Hepatocyte (in vitro differentiated cells): Measurements from ENCODE around the gene ROR1. TPM values are rescaled to one million over a fixed set of nuclear protein-coding genes. Genes with fewer than 3 reads are reported as not detected.
"Not testable (repeated sequence)": the region's sequence is repeated elsewhere in the genome, so short reads cannot be mapped to it uniquely, and the experiment has no call there.

Experiments used
- DNase-seq: peaks from one replicate; pipeline ENCODE4 v3.0.0-alpha.2; 2016; ENCODE audit warnings: low spot score
- H2AFZ ChIP-seq: fragments of 200-600 bp; sonication (generic); 2 replicates; pipeline ENCODE4 v1.6.0; 2016; ENCODE audit warnings: antibody characterized with exemption, mild to moderate bottlenecking
- H3K27ac ChIP-seq: fragments of 200-600 bp; sonication (generic); 2 replicates; pipeline ENCODE4 v1.5.1; 2016; ENCODE audit warnings: mild to moderate bottlenecking
- H3K27me3 ChIP-seq: fragments of 200-600 bp; sonication (generic); 2 replicates; pipeline ENCODE4 v1.6.1; 2016
- H3K36me3 ChIP-seq: fragments of 200-600 bp; sonication (generic); replicated peaks from 2 replicates; pipeline ENCODE4 v1.5.1; 2016; ENCODE audit warnings: low read depth; ENCODE audit not compliant: insufficient read depth
- H3K4me1 ChIP-seq: fragments of 200-600 bp; sonication (generic); 2 replicates; pipeline ENCODE4 v1.5.1; 2016; ENCODE audit warnings: mild to moderate bottlenecking, moderate library complexity; ENCODE audit not compliant: insufficient read depth
- H3K4me2 ChIP-seq: fragments of 200-600 bp; sonication (generic); 2 replicates; pipeline ENCODE4 v1.6.0; 2016
- H3K4me3 ChIP-seq: fragments of 200-600 bp; sonication (generic); 2 replicates; pipeline ENCODE4 v1.5.1; 2016; ENCODE audit warnings: mild to moderate bottlenecking
- H3K79me2 ChIP-seq: fragments of 200-600 bp; sonication (generic); 2 replicates; pipeline ENCODE4 v1.6.0; 2017; ENCODE audit warnings: mild to moderate bottlenecking
- H3K9me2 ChIP-seq: fragments of 200-600 bp; sonication (generic); replicated peaks from 2 replicates; pipeline ENCODE4 v1.6.0; 2017; ENCODE audit warnings: mild to moderate bottlenecking; ENCODE audit not compliant: insufficient read depth
- H3K9me3 ChIP-seq: fragments of 200-600 bp; sonication (generic); 2 replicates; pipeline ENCODE4 v1.5.1; 2016; ENCODE audit warnings: low read depth, mild to moderate bottlenecking
- H4K20me1 ChIP-seq: fragments of 200-600 bp; sonication (generic); 2 replicates; pipeline ENCODE4 v1.6.0; 2016; ENCODE audit warnings: mild to moderate bottlenecking; ENCODE audit not compliant: insufficient read depth, poor library complexity, severe bottlenecking
- EZH2 ChIP-seq: fragments of 200-600 bp; sonication (generic); IDR thresholded peaks from 2 replicates; pipeline ENCODE4 v1.6.1; 2016; ENCODE audit warnings: antibody characterized with exemption, mild to moderate bottlenecking, borderline replicate concordance
- EZH2phosphoT487 ChIP-seq: fragments of 200-600 bp; sonication (generic); IDR thresholded peaks from one replicate; pipeline ENCODE4 v1.6.1; 2018; ENCODE audit warnings: antibody characterized with exemption, mild to moderate bottlenecking, low read depth, moderate library complexity; ENCODE audit not compliant: unreplicated experiment, severe bottlenecking
- WGBS: methylation state at CpG from one replicate; pipeline ENCODE4 v1.1.6; 2016; ENCODE audit warnings: low lambda C conversion rate; ENCODE audit errors: missing lambda C conversion rate; 5-methylcytosine and 5-hydroxymethylcytosine counted together
- polyA plus RNA-seq: library from polyadenylated mRNA; unstranded; fragments of >200 nt; fragmentation: Nextera tagmentation; extraction: Ambion mirVana; gene quantifications from 2 replicates; pipeline ENCODE4 v1.2.1, GENCODE V29; 2016
- total RNA-seq: library from RNA; depleted of rRNA; stranded (reverse); fragments of >200 nt; gene quantifications from 2 replicates; pipeline ENCODE4 v1.2.3, GENCODE V29; 2014
- TF ChIP-seq, protein P1 (sequence below): fragments of 200-600 bp; sonication (generic); IDR thresholded peaks from 2 replicates; pipeline ENCODE4 v1.5.1; 2016; ENCODE audit warnings: antibody characterized with exemption, mild to moderate bottlenecking; ENCODE audit not compliant: poor library complexity

The ROR1 gene
- total and polyA plus RNA-seq, 2 experiments from 2014 or later = 16.4 to 27.7 TPM

- Histone ChIP-seq H4K20me1 (no peaks in the 10 kb centered on the region), H3K4me3 (no peak overlapping the region), H3K36me3 (no peaks in the 10 kb centered on the region), H3K9me3 (no peaks in the 10 kb centered on the region), H2AFZ (no peak overlapping the region), H3K79me2 (no peaks in the 10 kb centered on the region), H3K27me3 (no peaks in the 10 kb centered on the region), H3K9me2 (no peaks in the 10 kb centered on the region), H3K4me1 (peaks cover 7% of the 10 kb centered on the region), H3K4me2 (no peak overlapping the region), H3K27ac (no peak overlapping the region)
- 65% methylated on average over 1 of the region's 1 CpG for WGBS
- TF ChIP-seq, protein P1, sequence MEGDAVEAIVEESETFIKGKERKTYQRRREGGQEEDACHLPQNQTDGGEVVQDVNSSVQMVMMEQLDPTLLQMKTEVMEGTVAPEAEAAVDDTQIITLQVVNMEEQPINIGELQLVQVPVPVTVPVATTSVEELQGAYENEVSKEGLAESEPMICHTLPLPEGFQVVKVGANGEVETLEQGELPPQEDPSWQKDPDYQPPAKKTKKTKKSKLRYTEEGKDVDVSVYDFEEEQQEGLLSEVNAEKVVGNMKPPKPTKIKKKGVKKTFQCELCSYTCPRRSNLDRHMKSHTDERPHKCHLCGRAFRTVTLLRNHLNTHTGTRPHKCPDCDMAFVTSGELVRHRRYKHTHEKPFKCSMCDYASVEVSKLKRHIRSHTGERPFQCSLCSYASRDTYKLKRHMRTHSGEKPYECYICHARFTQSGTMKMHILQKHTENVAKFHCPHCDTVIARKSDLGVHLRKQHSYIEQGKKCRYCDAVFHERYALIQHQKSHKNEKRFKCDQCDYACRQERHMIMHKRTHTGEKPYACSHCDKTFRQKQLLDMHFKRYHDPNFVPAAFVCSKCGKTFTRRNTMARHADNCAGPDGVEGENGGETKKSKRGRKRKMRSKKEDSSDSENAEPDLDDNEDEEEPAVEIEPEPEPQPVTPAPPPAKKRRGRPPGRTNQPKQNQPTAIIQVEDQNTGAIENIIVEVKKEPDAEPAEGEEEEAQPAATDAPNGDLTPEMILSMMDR = no peak
- TF ChIP-seq EZH2 = no peak
- DNase-seq = no peak
These were observed 324.6 kb downstream of the ROR1 start for GRCh38 chr1:64098436-64098835.

DNA sequence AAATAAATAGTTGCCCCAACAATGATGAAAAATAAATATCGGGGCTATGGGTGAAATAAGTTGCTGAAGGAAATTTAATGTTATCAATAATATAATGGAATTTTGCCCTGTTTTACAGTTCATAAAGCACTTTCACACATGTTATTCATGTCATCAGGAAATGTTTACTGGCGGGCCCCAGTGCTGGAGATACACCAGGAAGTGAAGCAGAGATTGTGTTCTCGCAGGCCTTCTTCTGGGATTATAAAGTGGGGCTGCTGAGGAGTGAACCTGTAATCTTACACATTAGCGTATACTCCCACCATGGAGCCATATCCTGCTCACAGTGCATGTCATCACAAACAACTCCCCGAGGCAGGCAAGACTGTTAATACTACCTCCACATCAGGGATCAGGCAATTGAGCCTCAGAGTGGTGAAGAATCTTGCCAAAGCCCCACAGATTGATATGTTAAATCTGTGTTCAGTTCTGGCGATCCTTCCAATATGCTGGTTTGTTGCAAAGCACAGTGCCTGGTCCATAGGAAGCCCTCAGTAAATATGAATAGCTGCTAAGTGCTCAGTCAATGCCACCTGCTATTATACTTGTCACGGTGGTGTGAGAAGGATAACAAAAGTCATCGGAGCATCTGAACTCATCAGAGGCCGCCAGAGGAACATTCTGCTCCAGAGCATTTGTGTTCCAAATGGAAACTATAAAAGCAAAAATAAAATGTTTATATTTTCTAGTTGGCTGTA, 325.2 kb downstream of the ROR1 start:
- no peak for TF ChIP-seq EZH2
- no peak for TF ChIP-seq EZH2phosphoT487
- TF ChIP-seq, protein P1 = no peak
- Histone ChIP-seq H3K27ac (no peak overlapping the region), H3K27me3 (no peaks in the 10 kb centered on the region), H3K9me2 (no peaks in the 10 kb centered on the region), H2AFZ (no peak overlapping the region), H3K79me2 (no peaks in the 10 kb centered on the region), H3K4me3 (no peak overlapping the region), H3K36me3 (no peaks in the 10 kb centered on the region), H3K4me2 (no peak overlapping the region), H3K9me3 (no peaks in the 10 kb centered on the region), H3K4me1 (peaks cover 7% of the 10 kb centered on the region), H4K20me1 (no peaks in the 10 kb centered on the region)
- no peak for DNase-seq
- 76% methylated on average over 9 of the region's 9 CpGs for WGBS

DNA sequence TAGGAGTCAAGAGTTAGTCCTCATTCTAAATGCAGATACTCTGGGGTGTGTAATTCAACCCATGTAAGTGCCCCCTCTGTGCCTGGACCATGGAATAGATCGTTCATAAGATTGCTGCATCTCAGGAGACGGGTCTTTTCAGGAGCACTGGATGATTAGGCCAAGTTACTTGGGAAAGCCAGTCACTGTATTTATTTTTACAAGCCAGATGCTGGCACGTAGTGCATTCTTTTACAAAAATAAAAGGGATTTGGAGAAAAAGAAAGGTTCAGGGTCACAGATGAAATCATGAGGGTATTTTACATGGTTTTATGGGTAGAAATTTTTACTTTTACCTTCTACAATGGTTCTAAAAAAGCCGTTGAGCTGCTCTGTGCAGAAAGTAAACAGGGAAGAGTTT, 327.0 kb downstream of the ROR1 start:
- DNase-seq = no peak
- Histone ChIP-seq H3K27me3 (no peaks in the 10 kb centered on the region), H3K9me3 (no peaks in the 10 kb centered on the region), H3K4me3 (no peak overlapping the region), H3K36me3 (no peaks in the 10 kb centered on the region), H3K79me2 (no peaks in the 10 kb centered on the region), H4K20me1 (no peaks in the 10 kb centered on the region), H3K9me2 (no peaks in the 10 kb centered on the region), H3K4me2 (no peak overlapping the region), H2AFZ (no peak overlapping the region), H3K27ac (no peak overlapping the region), H3K4me1 (peaks cover 7% of the 10 kb centered on the region)
- TF ChIP-seq, protein P1 = no peak
- TF ChIP-seq EZH2 (no peak), EZH2phosphoT487 (no peak)
- 58% methylated on average over 4 of the region's 4 CpGs for whole genome bisulfite sequencing

DNA sequence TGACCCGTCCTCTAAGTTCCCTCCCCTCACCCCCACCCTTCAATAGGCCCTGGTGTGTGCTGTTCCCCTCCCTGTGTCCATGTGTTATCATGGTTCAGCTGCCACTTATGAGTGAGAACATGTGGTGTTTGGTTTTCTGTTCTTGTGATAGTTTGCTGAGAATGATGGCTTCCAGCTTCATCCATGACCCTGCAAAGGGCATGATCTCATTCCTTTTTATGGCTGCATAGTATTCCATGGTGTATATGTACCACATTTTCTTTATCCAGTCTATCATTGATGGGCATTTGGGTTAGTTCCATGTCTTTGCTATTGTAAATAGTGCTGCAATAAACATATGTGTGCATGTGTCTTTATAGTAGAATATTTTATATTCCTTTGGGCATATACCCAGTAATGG, 330.8 kb downstream of the ROR1 start:
- not testable (repeated sequence) for H3K27ac ChIP-seq, H3K36me3 ChIP-seq, H3K27me3 ChIP-seq, H3K79me2 ChIP-seq, H3K4me3 ChIP-seq, H2AFZ ChIP-seq, H3K9me3 ChIP-seq, DNase-seq, H3K9me2 ChIP-seq, H4K20me1 ChIP-seq, H3K4me1 ChIP-seq, H3K4me2 ChIP-seq
- WGBS = 100% methylated on average over 1 of the region's 1 CpG
